ENCODE measurements around the gene RASGRF1. TPM values are rescaled to one million over a fixed set of nuclear protein-coding genes. Genes with fewer than 3 reads are reported as not detected.
A peak's percentile ranks its signal among the peaks of the same experiment; 100 is the strongest.

Gene RASGRF1
- total RNA-seq, 8 experiments from 2014 or later = 0.38 to 2.3 (median 0.60) TPM; not detected in 1

- Histone ChIP-seq H3K4me1 (replicated peaks in 1 of 2) (peaks cover 15 to 23% of the 10 kb centered on the region in 2 donors), H3K4me3 (no peak overlapping the region), H3K27ac (no peak overlapping the region)
- in situ Hi-C loops (cut with MboI; ENCODE audit: low pct_unique_long_range_greater_than_20kb in 2 of 9, low sequenced_read_pairs in 9 of 9, unreplicated experiment in 9 of 9) = no loop called here
- no peak for ATAC-seq (replicated peaks in 6 of 8)
- 0 to 100% (median 80%) methylated on average over 1 to 2 of the region's 4 CpGs; no CpG with 5 or more reads in 5 of the 10 experiments for WGBS, 10 experiments
These were observed 97.2 kb downstream of the RASGRF1 start for GRCh38 chr15:78993257-78993930.

GRCh38 chr15:78992416-78993256 lies 97.9 kb downstream of the RASGRF1 start:
- Histone ChIP-seq H3K4me1 (replicated peaks in 1 of 2) (peaks cover 15 to 24% of the 10 kb centered on the region in 2 donors), H3K4me3 (no peak overlapping the region), H3K27ac (no peak overlapping the region)
- in situ Hi-C loops (cut with MboI; ENCODE audit: low pct_unique_long_range_greater_than_20kb in 2 of 9, low sequenced_read_pairs in 9 of 9, unreplicated experiment in 9 of 9) = no loop called here
- 60 to 100% (median 62%) methylated on average over 1 to 7 of the region's 17 CpGs; no CpG with 5 or more reads in 3 of the 10 experiments for WGBS, 10 experiments
- ATAC-seq (replicated peaks in 6 of 8) = no peak

GRCh38 chr15:78991879-78992278 lies 98.7 kb downstream of the RASGRF1 start:
- H3K4me3 ChIP-seq = no peak overlapping the region
- in situ Hi-C loops (cut with MboI; ENCODE audit: low pct_unique_long_range_greater_than_20kb in 2 of 9, low sequenced_read_pairs in 9 of 9, unreplicated experiment in 9 of 9) = no loop called here
- H3K4me1 ChIP-seq (replicated peaks in 1 of 2) = peaks cover 11 to 20% of the 10 kb centered on the region in 2 donors
- WGBS, 10 experiments = 60 to 95% methylated on average over 1 to 3 of the region's 15 CpGs; no CpG with 5 or more reads in 8 of the 10 experiments
- no peak for ATAC-seq (replicated peaks in 6 of 8)
- no peak overlapping the region for H3K27ac ChIP-seq

GRCh38 chr15:78991476-78991875 lies 99.1 kb downstream of the RASGRF1 start:
- Histone ChIP-seq H3K4me3 (no peak overlapping the region), H3K4me1 (replicated peaks in 1 of 2) (peaks cover 7 to 16% of the 10 kb centered on the region in 2 donors), H3K27ac (no peak overlapping the region)
- in situ Hi-C loops (cut with MboI; ENCODE audit: low pct_unique_long_range_greater_than_20kb in 2 of 9, low sequenced_read_pairs in 9 of 9, unreplicated experiment in 9 of 9) = no loop called here
- no peak for ATAC-seq (replicated peaks in 6 of 8)
- 50 to 78% (median 70%) methylated on average over 1 to 2 of the region's 10 CpGs; no CpG with 5 or more reads in 7 of the 10 experiments for WGBS, 10 experiments

- ATAC-seq (replicated peaks in 6 of 8) = no peak
- in situ Hi-C loops (cut with MboI; ENCODE audit: low pct_unique_long_range_greater_than_20kb in 2 of 9, low sequenced_read_pairs in 9 of 9, unreplicated experiment in 9 of 9) = no loop called here
- H3K27ac ChIP-seq = no peak overlapping the region
- H3K4me1 ChIP-seq (replicated peaks in 1 of 2) = peaks cover 0 to 9% of the 10 kb centered on the region in 2 donors
- H3K4me3 ChIP-seq = no peak overlapping the region
- whole genome bisulfite sequencing, 10 experiments = 25 to 100% (median 82%) methylated on average over 1 of the region's 1 CpG; no CpG with 5 or more reads in 4 of the 10 experiments
These were observed 100.3 kb downstream of the RASGRF1 start for GRCh38 chr15:78990278-78990677.

- H3K4me3 ChIP-seq = no peak overlapping the region
- WGBS, 10 experiments = 80 to 96% (median 85%) methylated on average over 1 to 5 of the region's 9 CpGs; no CpG with 5 or more reads in 2 of the 10 experiments
- peaks cover 0 to 9% of the 10 kb centered on the region in 2 donors for H3K4me1 ChIP-seq (replicated peaks in 1 of 2)
- in situ Hi-C loops (cut with MboI; ENCODE audit: low pct_unique_long_range_greater_than_20kb in 2 of 9, low sequenced_read_pairs in 9 of 9, unreplicated experiment in 9 of 9) = no loop called here
- ATAC-seq (replicated peaks in 6 of 8) = no peak
- H3K27ac ChIP-seq = no peak overlapping the region
These were observed 100.8 kb downstream of the RASGRF1 start for GRCh38 chr15:78989701-78990240.

GRCh38 chr15:78988361-78988911 lies 102.1 kb downstream of the RASGRF1 start:
- WGBS, 10 experiments = 0 to 42% (median 14%) methylated on average over 1 to 6 of the region's 7 CpGs; no CpG with 5 or more reads in 3 of the 10 experiments

GRCh38 chr15:78987556-78988360 lies 102.8 kb downstream of the RASGRF1 start:
- Histone ChIP-seq H3K4me3 (no peak overlapping the region), H3K27ac (no peak overlapping the region), H3K4me1 (replicated peaks in 1 of 2) (peaks cover 0 to 9% of the 10 kb centered on the region in 2 donors)
- ATAC-seq (replicated peaks in 6 of 8) = no peak
- in situ Hi-C loops (cut with MboI; ENCODE audit: low pct_unique_long_range_greater_than_20kb in 2 of 9, low sequenced_read_pairs in 9 of 9, unreplicated experiment in 9 of 9) = no loop called here
- 0 to 95% (median 76%) methylated on average over 1 to 7 of the region's 10 CpGs for WGBS, 10 experiments

More at GRCh38 chr15:78988361-78988911, 102.1 kb downstream of the RASGRF1 start:
- Histone ChIP-seq H3K27ac (no peak overlapping the region), H3K4me1 (replicated peaks in 1 of 2) (peaks cover 0 to 9% of the 10 kb centered on the region in 2 donors), H3K4me3 (no peak overlapping the region)
- in situ Hi-C loops (cut with MboI; ENCODE audit: low pct_unique_long_range_greater_than_20kb in 2 of 9, low sequenced_read_pairs in 9 of 9, unreplicated experiment in 9 of 9) = no loop called here
- ATAC-seq (replicated peaks in 6 of 8) = peak; percentile 88 to 99 (median 91)

GRCh38 chr15:78985859-78986475 lies 104.6 kb downstream of the RASGRF1 start:
- ATAC-seq (replicated peaks in 6 of 8) = no peak
- WGBS, 10 experiments = 48 to 100% (median 77%) methylated on average over 1 to 5 of the region's 6 CpGs; no CpG with 5 or more reads in 1 of the 10 experiments
- H3K4me3 ChIP-seq = no peak overlapping the region
- in situ Hi-C loops (cut with MboI; ENCODE audit: low pct_unique_long_range_greater_than_20kb in 2 of 9, low sequenced_read_pairs in 9 of 9, unreplicated experiment in 9 of 9) = no loop called here
- H3K4me1 ChIP-seq (replicated peaks in 1 of 2) = peaks cover 0 to 9% of the 10 kb centered on the region in 2 donors
- no peak overlapping the region for H3K27ac ChIP-seq

GRCh38 chr15:78984041-78984440 lies 106.5 kb downstream of the RASGRF1 start:
- H3K4me3 ChIP-seq = no peak overlapping the region
- in situ Hi-C loops (cut with MboI; ENCODE audit: low pct_unique_long_range_greater_than_20kb in 2 of 9, low sequenced_read_pairs in 9 of 9, unreplicated experiment in 9 of 9) = no loop called here
- no peak overlapping the region for H3K27ac ChIP-seq
- peaks cover 0 to 7% of the 10 kb centered on the region in 2 donors for H3K4me1 ChIP-seq (replicated peaks in 1 of 2)
- ATAC-seq (replicated peaks in 6 of 8) = no peak
- WGBS, 10 experiments = 40 to 86% (median 83%) methylated on average over 1 of the region's 1 CpG; no CpG with 5 or more reads in 7 of the 10 experiments

GRCh38 chr15:78983146-78983918 lies 107.2 kb downstream of the RASGRF1 start:
- no peak overlapping the region for H3K27ac ChIP-seq
- peaks cover 0 to under 1% of the 10 kb centered on the region in 2 donors for H3K4me1 ChIP-seq (replicated peaks in 1 of 2)
- in situ Hi-C loops (cut with MboI; ENCODE audit: low pct_unique_long_range_greater_than_20kb in 2 of 9, low sequenced_read_pairs in 9 of 9, unreplicated experiment in 9 of 9) = no loop called here
- no peak for ATAC-seq (replicated peaks in 6 of 8)
- no peak overlapping the region for H3K4me3 ChIP-seq
- WGBS, 10 experiments = 37 to 80% (median 53%) methylated on average over 1 to 4 of the region's 5 CpGs; no CpG with 5 or more reads in 5 of the 10 experiments

Measured in motor neuron (in vitro differentiated cells).